ENCODE data around the gene SLCO4A1. TPM values are rescaled to one million over a fixed set of nuclear protein-coding genes. Genes with fewer than 3 reads are reported as not detected.
"Not testable (repeated sequence)": the region's sequence is repeated elsewhere in the genome, so short reads cannot be mapped to it uniquely, and the experiment has no call there.

The SLCO4A1 gene
- total RNA-seq, 1 donor from 2014 or later, result 24.1 TPM

DNA sequence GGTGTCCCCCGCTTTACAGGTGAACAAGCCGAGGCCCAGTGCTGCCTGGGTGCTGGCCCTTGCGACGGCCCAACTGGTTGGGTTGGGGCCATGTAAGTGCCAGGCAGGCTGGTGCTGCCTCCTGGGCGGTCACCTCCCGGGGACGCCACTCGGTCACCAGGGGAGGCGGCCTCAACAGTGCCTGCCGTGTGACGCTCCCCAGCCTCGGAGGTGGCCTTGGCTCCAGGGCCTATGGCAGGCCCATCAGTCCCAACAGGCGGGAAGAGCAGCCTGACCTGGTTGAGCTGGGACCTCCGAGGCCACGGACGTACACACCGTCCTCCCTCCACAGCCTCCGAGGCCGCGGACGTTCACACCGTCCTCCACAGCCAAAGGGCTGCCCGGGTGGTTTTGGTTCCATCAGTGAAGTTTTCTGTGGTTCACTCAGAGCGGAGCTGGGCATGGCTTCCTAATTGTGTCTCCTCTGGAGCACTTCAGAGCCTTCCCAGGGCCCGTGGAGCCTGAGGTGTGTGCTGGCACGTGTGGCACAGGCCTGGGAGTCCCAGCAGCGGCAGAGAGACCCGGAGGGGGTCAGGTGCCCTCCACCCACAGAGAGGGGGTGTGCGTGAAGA lies 19.3 kb upstream of the SLCO4A1 start:
- no peak for DNase-seq (ENCODE audit: low spot score)

DNA sequence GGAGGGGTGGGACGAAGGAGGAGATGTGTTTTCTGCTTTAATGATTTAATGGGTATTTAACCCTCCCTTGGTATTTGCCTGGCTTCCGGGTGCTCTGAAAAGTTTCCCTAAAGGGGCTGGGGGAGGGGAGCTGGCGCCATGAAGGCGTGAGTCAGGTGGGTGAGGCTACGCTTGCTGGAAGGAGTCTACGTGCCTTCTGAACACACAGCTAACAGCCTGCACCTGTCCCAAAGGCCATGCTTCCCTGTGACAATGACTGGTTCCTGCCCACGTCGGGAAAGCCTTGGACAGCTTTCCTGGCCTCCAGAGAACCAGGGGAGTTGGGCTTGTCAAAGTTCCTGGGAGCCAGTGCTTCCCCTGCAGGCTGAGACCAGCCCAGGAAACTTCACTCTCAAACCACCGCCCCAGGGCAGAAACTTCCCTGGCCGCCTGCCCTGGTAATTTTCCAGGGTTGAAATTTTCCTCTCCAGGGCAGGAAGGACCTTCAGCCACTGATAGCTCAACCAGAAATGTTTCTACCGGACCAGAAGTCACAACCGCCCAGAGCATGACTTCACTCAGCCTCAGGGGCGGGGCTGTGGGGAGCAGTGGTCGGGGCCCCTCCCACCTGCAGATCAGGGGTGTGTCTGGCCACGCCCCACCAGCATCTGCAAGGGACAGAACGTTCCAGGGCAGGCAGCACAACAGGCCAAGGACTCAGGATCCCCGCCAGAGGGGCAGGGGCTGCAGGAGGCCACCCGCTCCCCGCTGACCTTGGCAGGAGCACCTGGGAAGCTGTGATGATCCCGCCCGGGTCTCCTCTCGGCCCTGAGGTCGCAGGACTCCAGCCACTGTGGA lies 18.6 kb upstream of the SLCO4A1 start:
- DNase-seq (ENCODE audit: low spot score), result peak; percentile 96

DNA sequence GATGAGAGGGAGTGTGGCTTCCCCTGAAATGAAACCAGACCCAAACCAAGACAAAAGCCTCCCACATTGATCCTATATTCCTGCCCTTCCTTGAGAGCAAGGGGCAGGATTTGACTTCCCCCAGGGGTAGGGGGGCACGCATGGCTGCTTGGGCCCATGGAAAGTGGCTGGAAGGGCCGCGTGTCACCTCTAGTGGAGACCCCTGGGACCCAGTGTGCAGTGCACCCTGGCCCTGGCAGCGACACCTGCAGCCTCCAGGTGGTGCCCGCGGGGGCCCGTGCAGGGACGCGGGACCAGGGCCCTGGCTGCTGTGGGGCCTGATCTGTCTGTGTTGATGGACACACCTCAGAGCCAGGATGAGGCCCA lies 18.0 kb upstream of the SLCO4A1 start:
- no peak for DNase-seq (ENCODE audit: low spot score)

DNA sequence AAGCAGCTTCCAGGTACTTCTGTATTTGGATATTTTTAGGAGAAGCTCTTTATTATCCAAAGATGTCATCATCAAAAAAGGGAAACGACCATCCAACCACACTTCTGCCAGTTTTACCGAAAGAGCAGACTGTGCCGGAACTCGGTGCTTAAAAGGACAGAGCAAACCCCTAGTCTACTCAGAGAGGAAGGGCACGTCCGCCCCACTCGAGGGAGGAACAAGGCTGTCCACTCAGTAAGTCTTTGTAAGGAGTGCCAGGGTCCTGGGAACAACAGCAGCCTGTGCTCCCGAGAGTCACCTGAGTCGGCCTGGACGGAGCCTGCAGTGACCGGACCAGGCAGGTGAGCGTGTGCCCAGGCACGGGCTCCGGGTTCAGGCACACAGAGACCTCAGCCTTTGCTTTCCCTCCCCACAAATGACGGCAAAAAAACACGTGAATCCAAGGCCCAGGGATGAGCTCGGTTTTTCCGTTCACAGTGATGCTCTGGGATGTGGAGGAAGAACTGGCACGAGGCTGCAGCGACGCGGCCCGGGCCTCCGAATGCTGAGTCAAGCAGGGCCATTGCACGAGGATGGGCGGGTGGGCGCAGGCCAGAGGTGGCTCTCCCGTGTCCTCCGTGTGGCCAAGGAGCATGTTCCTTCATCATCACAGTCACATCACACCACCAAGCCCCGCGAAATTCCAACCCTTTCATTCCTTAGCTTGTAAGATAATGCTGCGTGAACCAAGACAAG lies 17.4 kb upstream of the SLCO4A1 start:
- DNase-seq (ENCODE audit: low spot score), result no peak

DNA sequence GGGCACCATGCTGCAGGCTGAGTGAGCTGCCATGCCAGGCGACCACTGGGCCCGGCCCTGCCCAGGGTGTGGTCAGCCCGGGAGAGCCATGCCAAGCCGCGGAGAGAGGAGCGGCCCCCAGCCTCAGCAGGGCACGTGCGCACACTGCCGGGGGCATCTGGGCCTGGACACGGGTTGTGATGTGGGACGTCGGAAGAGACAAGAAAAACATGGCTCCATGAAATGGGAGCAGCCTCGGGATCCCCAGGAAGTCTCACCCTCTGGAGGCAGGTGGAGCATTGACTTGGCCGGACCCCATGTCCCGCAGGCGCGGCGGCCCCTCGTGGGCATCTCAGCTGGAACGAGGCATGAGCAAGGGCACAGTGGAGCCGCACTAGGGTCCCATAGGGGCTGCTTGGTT lies 16.8 kb upstream of the SLCO4A1 start:
- no peak for DNase-seq (ENCODE audit: low spot score)

DNA sequence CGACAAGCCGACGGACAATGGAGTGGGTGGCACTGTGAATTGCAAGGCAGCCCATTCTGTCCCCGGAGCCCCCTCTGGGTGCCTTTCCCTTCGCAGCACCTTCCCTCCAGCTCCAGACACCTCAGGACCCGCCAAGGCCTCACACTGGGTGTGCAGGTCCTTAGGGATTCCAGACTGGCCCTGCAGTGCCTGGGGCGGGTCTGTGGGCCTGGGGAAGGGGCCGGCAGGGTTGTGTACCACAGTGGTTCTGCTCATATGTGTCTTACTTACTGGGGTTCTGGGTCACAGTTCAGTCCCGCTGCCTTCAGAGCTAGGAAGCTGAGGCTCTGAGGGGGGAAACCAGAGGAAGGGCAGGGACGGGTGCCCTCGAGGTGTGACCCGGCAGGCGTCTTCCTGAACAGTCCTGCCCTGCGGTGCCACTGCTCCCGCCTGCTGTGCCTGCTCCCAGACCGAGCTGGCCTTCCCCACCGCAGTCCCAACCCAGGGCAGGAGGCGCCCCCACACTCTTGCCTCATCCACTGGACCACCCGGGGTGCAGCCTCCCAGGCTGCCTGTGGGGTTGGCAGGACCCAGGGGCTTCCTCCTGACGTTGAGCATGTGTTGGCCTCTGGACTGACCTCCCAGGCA lies 16.3 kb upstream of the SLCO4A1 start:
- DNase-seq (ENCODE audit: low spot score), result no peak

DNA sequence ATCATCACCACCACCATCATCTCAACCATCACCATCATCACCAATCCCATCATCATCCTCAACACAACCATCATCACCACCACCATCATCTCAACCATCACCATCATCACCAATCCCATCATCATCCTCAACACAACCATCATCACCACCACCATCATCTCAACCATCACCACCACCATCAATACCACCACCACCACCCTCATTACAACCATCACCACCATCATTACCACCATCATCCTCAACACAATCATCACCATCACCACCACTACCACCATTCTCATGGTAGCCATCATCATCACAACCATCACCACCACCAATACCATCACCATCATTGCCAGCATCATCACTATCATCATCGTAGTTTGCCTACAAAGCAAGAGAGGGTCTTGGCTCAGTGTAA lies 14.9 kb upstream of the SLCO4A1 start:
- DNase-seq (ENCODE audit: low spot score), result not testable (repeated sequence)

DNA sequence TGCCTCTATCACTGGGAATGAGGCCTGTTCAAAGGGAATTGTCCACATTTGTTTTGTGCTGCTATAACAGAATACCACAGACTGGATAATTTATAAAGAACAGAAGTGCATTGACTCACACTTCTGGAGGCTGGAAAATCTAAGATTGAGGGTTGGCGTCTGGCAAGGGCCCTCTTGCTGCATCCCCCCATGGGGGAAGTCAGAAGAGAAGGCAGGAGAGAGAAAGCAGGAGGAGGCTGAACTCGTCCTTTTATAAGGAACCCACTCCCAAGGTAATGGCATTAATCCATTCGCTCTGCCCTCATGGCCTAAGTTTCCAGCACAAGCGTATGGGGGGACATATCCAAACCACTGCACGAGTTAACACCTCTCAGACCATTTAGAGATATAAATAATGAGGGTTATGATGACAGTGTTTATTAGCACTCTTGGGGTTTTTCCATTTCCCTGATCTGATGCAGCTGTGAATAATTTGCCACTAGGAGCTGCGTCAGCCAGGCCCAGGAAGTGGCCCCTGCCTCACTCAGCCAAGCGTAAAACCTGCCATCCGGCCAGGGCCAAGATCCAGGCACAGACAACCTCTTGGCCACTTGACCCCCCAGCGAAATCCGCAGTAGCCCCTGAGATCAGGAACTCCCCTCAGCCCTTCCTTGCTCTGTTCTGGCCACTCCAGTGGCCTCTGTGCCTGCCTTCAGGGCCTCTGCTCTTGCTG lies 14.2 kb upstream of the SLCO4A1 start:
- DNase-seq (ENCODE audit: low spot score), result no peak

DNA sequence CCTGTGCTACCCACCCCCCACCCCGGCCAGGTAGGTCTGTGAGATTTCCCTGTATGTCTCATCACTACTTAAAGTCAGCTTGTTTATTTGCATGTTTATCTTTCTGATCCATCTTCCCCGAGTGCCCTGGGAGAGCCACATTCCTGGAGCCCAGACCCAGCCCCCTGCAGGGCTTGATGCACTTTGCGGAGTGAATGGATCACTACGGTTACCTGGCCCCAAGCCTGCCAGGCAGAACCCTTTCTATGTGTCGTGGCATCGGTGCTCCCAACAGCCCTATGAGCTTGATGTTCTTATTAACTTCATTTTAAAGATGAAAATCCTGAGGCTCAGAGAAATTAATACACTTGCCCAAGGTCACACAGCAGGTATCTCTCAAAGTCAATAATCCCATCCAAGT lies 13.6 kb upstream of the SLCO4A1 start:
- DNase-seq (ENCODE audit: low spot score), result no peak

DNA sequence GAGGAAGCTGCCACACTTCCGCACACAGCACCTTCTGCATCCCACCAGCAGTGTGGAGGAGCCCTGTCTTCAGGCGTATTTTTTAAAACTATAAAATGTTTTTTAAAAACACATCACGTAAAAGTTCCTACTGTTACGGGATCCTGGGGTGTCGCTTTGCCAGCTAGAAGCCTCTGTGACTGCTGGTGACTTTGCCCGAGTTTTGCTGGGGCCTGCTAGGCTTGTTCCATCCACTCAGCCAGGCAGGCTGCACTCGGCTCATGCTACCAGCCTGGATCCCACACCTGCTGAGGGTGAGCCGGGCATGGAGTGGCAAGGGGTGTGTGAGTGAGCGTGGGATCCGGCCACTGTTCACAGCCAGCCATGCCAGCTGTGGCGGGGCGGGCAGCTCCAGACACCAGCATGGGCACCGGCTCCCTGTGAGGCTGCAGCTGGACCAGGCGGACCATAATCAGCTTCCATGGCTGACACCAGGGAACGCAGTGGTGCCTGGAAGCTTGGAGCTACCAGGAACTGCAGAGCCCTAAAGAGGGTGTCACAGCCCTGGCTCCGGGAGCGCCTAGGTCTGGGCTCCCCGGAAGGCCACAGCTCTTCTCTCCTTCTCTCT lies 12.3 kb upstream of the SLCO4A1 start:
- DNase-seq (ENCODE audit: low spot score), result no peak

DNA sequence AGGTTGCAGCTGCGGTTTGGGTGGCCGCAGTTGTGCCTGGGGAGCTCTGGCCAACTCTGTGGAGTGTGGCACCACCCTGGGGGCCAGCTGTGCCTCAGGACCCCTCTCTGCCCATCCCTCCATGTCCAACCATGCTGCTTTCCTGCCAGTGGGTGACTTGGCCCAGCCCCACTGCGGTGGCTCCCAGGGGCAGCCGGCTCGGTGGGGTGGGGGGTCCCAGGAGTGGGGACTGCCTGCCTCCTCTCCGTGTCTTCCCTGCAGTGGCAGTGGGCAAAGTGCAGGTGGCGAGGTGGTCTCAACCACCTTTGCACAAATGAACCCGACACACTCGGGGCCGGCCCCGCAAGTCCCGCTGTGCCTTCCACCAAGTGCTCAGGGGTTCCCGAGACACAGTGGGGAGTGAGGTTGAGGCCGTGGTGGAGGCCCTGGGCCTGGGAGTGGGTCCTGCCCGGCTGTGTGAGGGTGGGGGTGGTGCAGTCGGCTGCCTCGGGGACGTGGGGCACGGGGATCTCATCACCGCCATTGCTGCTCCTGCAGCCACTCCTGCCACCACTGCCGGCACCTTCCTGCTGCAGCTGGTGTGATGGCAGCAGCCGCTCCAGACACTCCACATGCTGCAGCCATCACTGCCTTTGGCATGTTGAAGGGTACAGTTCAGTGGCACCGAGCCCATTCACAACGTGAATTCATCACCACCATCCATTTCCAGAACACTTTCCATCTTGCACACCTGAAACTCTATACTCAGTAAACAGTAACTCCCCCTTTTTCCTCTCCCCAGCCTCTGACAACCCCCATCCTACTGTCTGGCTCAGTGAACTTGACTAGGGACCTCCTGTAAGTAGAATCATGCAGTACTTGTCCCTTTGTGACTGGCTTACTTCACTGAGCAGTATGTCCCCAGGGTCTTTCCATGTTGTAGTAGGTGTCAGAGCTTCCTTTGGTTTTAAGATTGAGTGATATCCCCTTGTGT lies 10.7 kb upstream of the SLCO4A1 start:
- no peak for DNase-seq (ENCODE audit: low spot score)

DNA sequence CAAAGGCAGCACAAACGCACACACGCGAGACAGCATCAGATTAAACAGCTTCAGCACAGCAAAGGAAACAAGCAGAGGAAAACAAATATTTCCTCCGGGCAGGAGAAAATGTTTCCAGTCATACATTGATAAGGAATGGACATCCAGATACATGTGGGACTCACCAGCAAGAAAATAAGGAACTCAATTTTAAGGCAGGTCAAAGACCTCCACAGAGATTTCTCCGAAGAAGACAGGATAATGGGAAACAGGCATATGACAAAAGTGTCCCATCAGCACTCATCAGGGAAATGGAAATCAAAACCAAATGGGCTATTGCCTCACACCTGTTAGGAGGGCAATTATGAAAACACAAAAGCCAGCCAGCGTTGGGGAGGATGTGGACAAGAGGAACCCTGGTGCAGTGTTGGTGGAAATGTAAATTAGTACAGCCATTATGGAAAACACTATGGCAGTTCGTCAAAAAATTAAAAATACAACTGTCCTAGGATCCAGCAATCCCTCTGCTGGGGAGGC lies 9.7 kb upstream of the SLCO4A1 start:
- DNase-seq (ENCODE audit: low spot score), result no peak

DNA sequence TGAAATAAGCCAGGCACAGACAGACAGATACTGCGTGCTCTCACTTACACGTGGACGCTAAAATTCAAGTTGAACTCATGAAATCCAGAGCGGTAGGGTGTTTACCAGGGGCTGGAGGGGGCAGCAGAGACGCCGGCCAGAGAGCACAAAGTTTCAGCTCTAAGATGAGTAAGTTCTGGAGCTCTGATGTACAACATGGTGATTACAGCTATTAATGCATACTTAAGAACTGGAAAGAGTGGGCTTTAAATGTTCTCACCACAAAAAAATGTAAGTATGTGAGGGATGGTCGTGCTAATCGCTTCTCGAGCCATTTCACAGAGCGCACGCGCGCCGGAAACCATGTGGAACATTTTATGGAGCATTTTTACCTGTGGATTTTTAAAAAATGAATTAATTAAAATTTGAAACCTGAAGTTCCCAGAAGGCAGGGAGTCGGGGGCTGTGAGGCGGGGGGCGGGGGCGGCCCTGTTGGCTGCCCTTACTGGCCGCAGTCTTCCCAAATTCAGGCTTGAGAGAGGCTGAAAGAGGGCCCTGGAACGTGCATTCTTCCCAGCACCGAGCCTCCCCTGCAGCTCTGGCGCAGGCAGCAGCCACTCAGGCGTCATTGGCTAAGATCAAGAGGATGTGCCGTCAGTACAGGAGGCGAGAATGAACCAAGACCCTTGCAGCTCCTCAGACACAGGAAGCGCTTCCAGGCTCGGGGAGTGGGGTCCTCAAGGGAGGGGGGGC lies 8.5 kb upstream of the SLCO4A1 start:
- DNase-seq (ENCODE audit: low spot score), result peak; percentile 83

DNA sequence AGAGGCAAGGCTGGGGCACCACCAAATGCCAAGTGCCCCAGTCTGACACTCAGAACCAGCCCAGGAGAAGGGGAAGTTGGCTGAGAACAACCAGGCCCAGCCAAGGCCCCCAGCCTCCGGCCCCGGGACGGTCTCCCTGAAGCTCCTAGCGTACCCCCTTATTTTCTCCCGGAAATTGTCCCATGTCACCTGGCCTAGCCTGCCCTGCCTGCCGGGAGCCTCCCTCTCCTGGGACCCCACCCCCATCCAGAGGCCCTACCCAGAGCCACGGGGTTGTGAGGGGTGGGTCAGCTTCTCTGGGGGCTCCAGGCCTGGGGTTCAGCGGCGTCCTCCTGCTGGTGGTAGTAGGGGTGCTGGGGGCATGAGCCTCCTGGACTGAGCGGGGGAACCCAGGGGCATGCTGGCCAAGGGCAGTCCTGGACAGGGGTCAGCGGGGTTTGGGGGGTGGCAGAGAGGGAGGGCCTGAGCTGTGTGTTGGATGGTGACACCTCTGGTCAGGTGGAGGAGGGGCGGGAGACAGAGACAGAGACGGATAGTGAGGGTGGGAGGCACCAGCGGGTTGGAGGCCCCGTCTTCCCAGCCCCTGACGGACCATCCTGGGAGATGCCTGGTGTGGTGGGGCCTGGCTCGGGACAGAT lies 7.9 kb upstream of the SLCO4A1 start:
- DNase-seq (ENCODE audit: low spot score), result no peak

DNA sequence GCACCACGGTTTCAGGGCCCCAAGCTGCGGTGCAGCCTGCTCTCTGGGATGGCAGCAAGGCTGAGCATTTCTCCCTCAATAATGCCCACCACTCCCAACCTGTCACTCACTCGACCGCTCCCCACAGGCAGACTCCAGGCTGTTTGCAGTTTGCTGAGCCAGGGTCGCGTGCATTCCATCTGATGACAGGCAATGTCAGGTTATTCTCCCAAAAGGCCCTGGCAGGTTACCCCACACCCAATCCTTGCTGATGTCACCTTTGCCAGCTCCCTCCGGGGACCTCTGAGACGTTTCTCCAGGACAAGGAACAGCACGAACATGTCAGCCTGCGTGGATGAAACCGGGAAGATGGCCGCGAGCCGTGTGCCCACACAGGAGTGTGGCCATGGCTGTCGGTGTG lies 7.1 kb upstream of the SLCO4A1 start:
- no peak for DNase-seq (ENCODE audit: low spot score)

DNA sequence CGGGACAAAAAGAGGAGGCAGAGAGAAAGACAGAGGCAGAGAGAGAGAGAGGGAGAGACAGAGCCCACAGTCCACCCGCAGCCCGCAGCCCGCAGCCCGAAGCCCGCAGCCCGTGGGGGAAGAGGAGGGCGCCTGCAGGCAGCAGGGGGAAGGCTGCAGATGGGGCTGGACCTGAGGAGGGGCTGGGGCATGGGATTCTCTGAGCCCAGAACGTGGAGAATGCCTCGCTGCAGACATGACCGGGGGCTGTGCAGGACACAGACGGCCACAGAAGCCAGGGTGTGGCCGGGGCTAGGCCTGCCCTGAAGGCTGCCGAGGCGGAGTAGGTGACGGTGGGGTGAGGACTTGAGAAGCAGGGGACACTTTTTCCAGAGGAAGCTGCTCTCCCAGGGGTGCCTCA lies 6.5 kb upstream of the SLCO4A1 start:
- peak; percentile 48 for DNase-seq (ENCODE audit: low spot score)

DNA sequence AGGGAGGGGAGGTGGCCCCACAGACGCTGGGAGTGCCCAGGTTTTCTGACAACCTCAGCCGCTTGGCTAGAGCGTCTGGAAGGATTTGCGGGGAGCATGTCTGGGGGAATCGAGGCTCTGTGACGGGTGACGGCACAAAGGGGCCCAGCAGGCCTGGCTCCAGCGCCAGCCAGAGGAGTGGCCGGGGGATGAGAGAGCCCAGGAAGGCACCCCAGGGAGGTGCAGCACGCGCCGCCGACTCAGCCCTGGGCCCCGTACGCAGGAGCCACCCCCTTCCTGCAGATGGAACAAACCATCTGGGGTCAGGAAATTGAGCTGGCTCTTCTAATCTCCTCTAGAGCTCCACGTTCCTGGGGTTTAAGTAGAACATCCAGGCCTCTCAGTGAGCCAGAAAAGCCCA lies 5.9 kb upstream of the SLCO4A1 start:
- peak; percentile 91 for DNase-seq (ENCODE audit: low spot score)

DNA sequence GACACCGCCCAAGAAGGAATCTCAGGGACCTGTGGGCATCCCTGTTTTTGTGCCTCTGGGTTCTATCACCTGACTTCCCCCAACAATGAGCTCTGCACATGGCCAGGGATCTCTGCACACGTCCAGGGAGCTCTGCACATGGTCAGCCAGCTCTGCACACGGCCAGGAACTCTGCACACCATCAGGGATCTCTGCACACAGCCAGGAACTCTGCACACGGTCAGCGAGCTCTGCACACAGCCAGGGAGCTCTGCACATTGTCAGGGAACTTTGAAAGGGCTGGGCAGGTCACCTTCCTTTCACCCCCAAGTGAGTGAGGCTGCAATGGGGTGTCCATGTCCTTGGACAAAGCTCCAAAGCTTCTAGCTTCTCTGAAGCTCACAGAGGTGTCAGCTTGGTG lies 5.2 kb upstream of the SLCO4A1 start:
- peak; percentile 47 for DNase-seq (ENCODE audit: low spot score)

Measured in umbilical cord (tissue), 2 donors.